GM13976 (cell line): ENCODE measurements around the gene GPR135.

ENCODE experiments used
- DNase-seq: peaks from one replicate; pipeline ENCODE4 v3.0.0; 2012; ENCODE audit warnings: low spot score
- CTCF ChIP-seq: IDR thresholded peaks from 2 replicates; pipeline ENCODE4 v1.5.1; 2012; ENCODE audit warnings: borderline replicate concordance, mild to moderate bottlenecking; ENCODE audit not compliant: insufficient read depth; ENCODE audit errors: extremely low read depth, missing control alignments, control extremely low read depth
- in situ Hi-C: fragments of 300-500 bp; cut with MboI; formaldehyde crosslinking; loops from one replicate; pipeline ENCODE4 v1.12.0; 2022; ENCODE audit warnings: low sequenced_read_pairs, mixed read lengths, inconsistent platforms; ENCODE audit not compliant: unreplicated experiment

Gene GPR135

GRCh38 chr14:59483819-59484638 is 18.8 kb upstream of the GPR135 start, which contains the start of the genes JKAMP and L3HYPDH:
Gene JKAMP (plus strand): TSS chr14:59484517. CDS start chr14:59484590, 73 bp downstream.
Gene L3HYPDH (minus strand): TSS chr14:59484408. CDS start chr14:59484316, 92 bp downstream.
- peak; percentile 66 for TF ChIP-seq CTCF
- in situ Hi-C loops = no loop called here
- peak; percentile 97 for DNase-seq

- TF ChIP-seq CTCF = no peak
- in situ Hi-C loops = no loop called here
- no peak for DNase-seq
Measured at GRCh38 chr14:59483363-59483762, 18.2 kb upstream of the GPR135 start.

GRCh38 chr14:59482541-59483331 is 17.6 kb upstream of the GPR135 start:
- in situ Hi-C loops = no loop called here
- no peak for DNase-seq
- TF ChIP-seq CTCF = no peak

GRCh38 chr14:59481871-59482540 is 16.8 kb upstream of the GPR135 start:
- TF ChIP-seq CTCF = no peak
- in situ Hi-C loops = no loop called here
- no peak for DNase-seq

- no peak for TF ChIP-seq CTCF
- DNase-seq = no peak
- in situ Hi-C loops = no loop called here
Measured at GRCh38 chr14:59481407-59481806, 16.2 kb upstream of the GPR135 start.

GRCh38 chr14:59480166-59480565 is 15.0 kb upstream of the GPR135 start:
- in situ Hi-C loops = no loop called here
- no peak for TF ChIP-seq CTCF

More at GRCh38 chr14:59480166-59480565, 15.0 kb upstream of the GPR135 start:
- no peak for DNase-seq
